Epithelial cell of esophagus (primary cell): Measurements from ENCODE around the gene MAPK13.

Experiments
- DNase-seq: peaks from one replicate; pipeline ENCODE4 v3.0.0; 2010; ENCODE audit warnings: low read depth
- H3K4me3 ChIP-seq: 2 replicates; pipeline ENCODE4 v1.5.1; 2011; ENCODE audit warnings: mild to moderate bottlenecking, low read length, control low read depth
- TF ChIP-seq, protein P1 (sequence below): IDR thresholded peaks from 2 replicates; pipeline ENCODE4 v1.5.1; 2011; ENCODE audit warnings: low read depth, mild to moderate bottlenecking, low read length, control low read depth, inconsistent platforms; ENCODE audit not compliant: insufficient read depth; ENCODE audit errors: missing control alignments

The MAPK13 gene

GRCh38 chr6:36154286-36154685 is 24.0 kb downstream of the MAPK13 start:
- no peak overlapping the region for H3K4me3 ChIP-seq
- TF ChIP-seq, protein P1, sequence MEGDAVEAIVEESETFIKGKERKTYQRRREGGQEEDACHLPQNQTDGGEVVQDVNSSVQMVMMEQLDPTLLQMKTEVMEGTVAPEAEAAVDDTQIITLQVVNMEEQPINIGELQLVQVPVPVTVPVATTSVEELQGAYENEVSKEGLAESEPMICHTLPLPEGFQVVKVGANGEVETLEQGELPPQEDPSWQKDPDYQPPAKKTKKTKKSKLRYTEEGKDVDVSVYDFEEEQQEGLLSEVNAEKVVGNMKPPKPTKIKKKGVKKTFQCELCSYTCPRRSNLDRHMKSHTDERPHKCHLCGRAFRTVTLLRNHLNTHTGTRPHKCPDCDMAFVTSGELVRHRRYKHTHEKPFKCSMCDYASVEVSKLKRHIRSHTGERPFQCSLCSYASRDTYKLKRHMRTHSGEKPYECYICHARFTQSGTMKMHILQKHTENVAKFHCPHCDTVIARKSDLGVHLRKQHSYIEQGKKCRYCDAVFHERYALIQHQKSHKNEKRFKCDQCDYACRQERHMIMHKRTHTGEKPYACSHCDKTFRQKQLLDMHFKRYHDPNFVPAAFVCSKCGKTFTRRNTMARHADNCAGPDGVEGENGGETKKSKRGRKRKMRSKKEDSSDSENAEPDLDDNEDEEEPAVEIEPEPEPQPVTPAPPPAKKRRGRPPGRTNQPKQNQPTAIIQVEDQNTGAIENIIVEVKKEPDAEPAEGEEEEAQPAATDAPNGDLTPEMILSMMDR = no peak
- DNase-seq = peak; percentile 91

GRCh38 chr6:36155662-36156061 is 25.3 kb downstream of the MAPK13 start:
- DNase-seq = no peak
- no peak overlapping the region for H3K4me3 ChIP-seq
- TF ChIP-seq, protein P1 = no peak

- no peak overlapping the region for H3K4me3 ChIP-seq
- TF ChIP-seq, protein P1 = no peak
- no peak for DNase-seq
Observed at GRCh38 chr6:36160147-36160760, 29.9 kb downstream of the MAPK13 start.

- TF ChIP-seq, protein P1 = no peak
- no peak overlapping the region for H3K4me3 ChIP-seq
- no peak for DNase-seq
Observed at GRCh38 chr6:36169023-36170007, 39.0 kb downstream of the MAPK13 start.

GRCh38 chr6:36170704-36171103 is 40.4 kb downstream of the MAPK13 start:
- no peak for DNase-seq
- TF ChIP-seq, protein P1 = no peak
- H3K4me3 ChIP-seq = no peak overlapping the region

GRCh38 chr6:36171573-36171972 is 41.3 kb downstream of the MAPK13 start:
- TF ChIP-seq, protein P1 = no peak
- no peak for DNase-seq
- H3K4me3 ChIP-seq = no peak overlapping the region
